PC-3 (cell line): Measurements from ENCODE around the gene CDH11. TPM values are rescaled to one million over a fixed set of nuclear protein-coding genes. Genes with fewer than 3 reads are reported as not detected.

Experiments used
- ATAC-seq: fragments of 200-7000 bp; cut with Tn5 transposase; 2 replicates; pipeline ENCODE4 v1.9.1; 2020; ENCODE audit warnings: mild to moderate bottlenecking, moderate library complexity
- BruUV-seq: library from RNA; stranded (reverse); fragments of 400-500 nt; replicated peaks from 2 replicates; lab custom pipeline; 2021; lab: Mats Ljungman, UMichigan
- CTCF ChIA-PET: fragments of 300-600 bp; sonication (Branson Sonifier 250); formaldehyde crosslinking; loops from one replicate; lab custom pipeline; 2022; ENCODE audit warnings: antibody characterized with exemption; lab: Charles Lee
- POLR2A ChIA-PET: fragments of 300-600 bp; sonication (Branson Sonifier 250); formaldehyde crosslinking; loops from one replicate; lab custom pipeline; 2022; ENCODE audit warnings: antibody characterized with exemption; ENCODE audit not compliant: unreplicated experiment; lab: Charles Lee
- DNase-seq: peaks from one replicate; pipeline ENCODE4 v3.0.0-alpha.2; 2015
- H2AFZ ChIP-seq: fragments of 300-600 bp; sonication (generic); 2 replicates; pipeline ENCODE4 v1.6.0; 2016; ENCODE audit warnings: antibody characterized with exemption, low read length
- H3F3A ChIP-seq: fragments of 300-600 bp; sonication (generic); one replicate; pipeline ENCODE4 v1.6.0; 2017; ENCODE audit warnings: antibody characterized with exemption, low read length, control low read depth, mild to moderate bottlenecking; ENCODE audit not compliant: unreplicated experiment
- H3K27ac ChIP-seq: fragments of 300-600 bp; sonication (generic); 2 replicates; pipeline ENCODE4 v1.5.1; 2016; ENCODE audit warnings: mild to moderate bottlenecking, low read length
- H3K27me3 ChIP-seq: fragments of 300-600 bp; sonication (generic); 2 replicates; pipeline ENCODE4 v1.6.1; 2016; ENCODE audit warnings: low read length, mixed read lengths
- H3K36me3 ChIP-seq: fragments of 300-600 bp; sonication (generic); 2 replicates; pipeline ENCODE4 v1.6.1; 2016; ENCODE audit warnings: low read depth, mixed run types, low read length, mixed read lengths
- H3K4me1 ChIP-seq: fragments of 300-600 bp; sonication (generic); 2 replicates; pipeline ENCODE4 v1.5.1; 2016; ENCODE audit warnings: low read length; ENCODE audit not compliant: insufficient read depth
- H3K4me2 ChIP-seq: fragments of 300-600 bp; sonication (generic); 2 replicates; pipeline ENCODE4 v1.6.0; 2016; ENCODE audit warnings: low read length
- H3K4me3 ChIP-seq: fragments of 300-600 bp; sonication (generic); 2 replicates; pipeline ENCODE4 v1.5.1; 2016; ENCODE audit warnings: mild to moderate bottlenecking, low read length, mixed read lengths
- H3K79me2 ChIP-seq: fragments of 300-600 bp; sonication (generic); 2 replicates; pipeline ENCODE4 v1.6.1; 2017; ENCODE audit warnings: low read length, mixed read lengths
- H3K9ac ChIP-seq: fragments of 300-600 bp; sonication (generic); 2 replicates; pipeline ENCODE4 v1.6.0; 2016; ENCODE audit warnings: mild to moderate bottlenecking, low read length
- H3K9me2 ChIP-seq: fragments of 300-600 bp; sonication (generic); replicated peaks from 2 replicates; pipeline ENCODE4 v1.6.1; 2016; ENCODE audit warnings: mixed run types, low read length, mixed read lengths
- H3K9me3 ChIP-seq: fragments of 300-600 bp; sonication (generic); 2 replicates; pipeline ENCODE4 v1.6.1; 2016; ENCODE audit warnings: low read length, mixed read lengths
- H4K20me1 ChIP-seq: fragments of 300-600 bp; sonication (generic); 2 replicates; pipeline ENCODE4 v1.6.1; 2016; ENCODE audit warnings: low read length, mixed read lengths
- CTCF ChIP-seq: fragments of 300-600 bp; sonication (generic); conservative IDR thresholded peaks from 2 replicates; pipeline ENCODE4 v1.5.1; 2017; ENCODE audit warnings: antibody characterized with exemption, low read depth, mild to moderate bottlenecking, low read length
- EZH2 ChIP-seq: fragments of 300-600 bp; sonication (generic); IDR thresholded peaks from one replicate; pipeline ENCODE4 v1.6.1; 2017; ENCODE audit warnings: antibody characterized with exemption, mild to moderate bottlenecking, low read length; ENCODE audit not compliant: unreplicated experiment
- EZH2phosphoT487 ChIP-seq: fragments of 300-600 bp; sonication (generic); IDR thresholded peaks from 2 replicates; pipeline ENCODE4 v1.6.1; 2018; ENCODE audit warnings: mild to moderate bottlenecking, antibody characterized with exemption, low read length, borderline replicate concordance
- intact Hi-C: fragments of 100-400 bp; cut with micrococcal nuclease; formaldehyde crosslinking; loops from 2 replicates; pipeline ENCODE4 v1.9.0; 2023
- total RNA-seq: library from RNA; depleted of rRNA; stranded (reverse); fragments of >200 nt; gene quantifications from 2 replicates; pipeline ENCODE4 v1.2.3, GENCODE V29; 2014

CDH11 gene
- total RNA-seq, 1 experiment from 2014 or later: 172 TPM

GRCh38 chr16:64997751-64998150 lies 124.1 kb downstream of the CDH11 start:
- Histone ChIP-seq H2AFZ (no peak overlapping the region), H3F3A (no peaks in the 10 kb centered on the region), H3K79me2 (no peaks in the 10 kb centered on the region), H3K9me2 (no peaks in the 10 kb centered on the region), H3K9ac (no peak overlapping the region), H3K9me3 (no peaks in the 10 kb centered on the region), H3K4me2 (no peak overlapping the region), H4K20me1 (0 out of 2 replicates have a peak, but pooled peaks cover 8% of the 10 kb centered on the region), H3K27me3 (no peaks in the 10 kb centered on the region), H3K4me3 (no peak overlapping the region), H3K27ac (no peak overlapping the region), H3K4me1 (no peaks in the 10 kb centered on the region), H3K36me3 (peaks cover 23% of the 10 kb centered on the region)
- POLR2A ChIA-PET: no interaction called here
- ATAC-seq: no peak
- CTCF ChIA-PET: no interaction called here
- BruUV-seq: no TSS peak
- intact Hi-C loops: loop anchor here (10.0 kb wide), 1 partner anchor 117 kb away; no protein-coding TSS in a partner anchor
- no peak for DNase-seq
- TF ChIP-seq EZH2phosphoT487 (no peak), EZH2 (no peak), CTCF (no peak)

- intact Hi-C loops: loop anchor here (10.0 kb wide), 1 partner anchor 118 kb away; no protein-coding TSS in a partner anchor
- Histone ChIP-seq H3K27ac (no peak overlapping the region), H3K4me3 (no peak overlapping the region), H3K9me2 (no peaks in the 10 kb centered on the region), H3K9ac (no peak overlapping the region), H2AFZ (no peak overlapping the region), H3K9me3 (no peaks in the 10 kb centered on the region), H3F3A (no peaks in the 10 kb centered on the region), H3K36me3 (peaks cover 28% of the 10 kb centered on the region), H4K20me1 (0 out of 2 replicates have a peak, but pooled peaks cover 8% of the 10 kb centered on the region), H3K4me1 (no peaks in the 10 kb centered on the region), H3K79me2 (no peaks in the 10 kb centered on the region), H3K4me2 (no peak overlapping the region), H3K27me3 (no peaks in the 10 kb centered on the region)
- POLR2A ChIA-PET: no interaction called here
- BruUV-seq: no TSS peak
- no peak for TF ChIP-seq EZH2phosphoT487
- TF ChIP-seq EZH2: no peak
- no peak for TF ChIP-seq CTCF
- ATAC-seq (no peak), DNase-seq (no peak)
- CTCF ChIA-PET: no interaction called here
Measured at GRCh38 chr16:64997121-64997520, 124.7 kb downstream of the CDH11 start.

DNA sequence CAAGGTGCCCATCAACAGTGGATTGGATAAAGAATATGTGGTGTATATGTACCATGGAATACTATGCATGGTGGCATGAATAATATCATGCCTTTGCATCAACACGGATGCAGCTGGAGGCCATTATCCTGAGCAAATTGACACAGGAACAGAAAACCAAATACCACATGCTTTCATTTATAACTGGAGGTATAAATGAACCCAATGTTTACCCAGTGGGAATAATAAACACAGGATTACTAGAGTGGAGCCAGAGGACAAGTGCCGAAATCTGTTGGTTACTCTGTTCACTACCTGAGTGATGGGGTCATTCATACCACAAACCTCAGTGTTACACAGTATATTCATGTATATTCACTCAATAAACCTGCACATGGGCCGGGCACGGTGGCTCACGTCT lies 125.2 kb downstream of the CDH11 start:
- no peak for TF ChIP-seq EZH2phosphoT487
- no peak for TF ChIP-seq CTCF
- TF ChIP-seq EZH2: no peak
- Histone ChIP-seq H3F3A (no peaks in the 10 kb centered on the region), H3K4me2 (no peak overlapping the region), H3K9me2 (no peaks in the 10 kb centered on the region), H3K9ac (no peak overlapping the region), H2AFZ (no peak overlapping the region), H3K27me3 (no peaks in the 10 kb centered on the region), H3K27ac (no peak overlapping the region), H3K4me1 (no peaks in the 10 kb centered on the region), H3K4me3 (no peak overlapping the region), H3K36me3 (peaks cover 25% of the 10 kb centered on the region), H4K20me1 (0 out of 2 replicates have a peak, but pooled peaks cover 8% of the 10 kb centered on the region), H3K79me2 (no peaks in the 10 kb centered on the region), H3K9me3 (no peaks in the 10 kb centered on the region)
- CTCF ChIA-PET: no interaction called here
- intact Hi-C loops: loop anchor here (10.0 kb wide), 1 partner anchor 118 kb away; no protein-coding TSS in a partner anchor
- BruUV-seq: no TSS peak
- ATAC-seq (no peak; the same call in 1 of the 2 replicates), DNase-seq (no peak)
- POLR2A ChIA-PET: no interaction called here
